GM21423 (cell line): ENCODE data around the gene SPDYE2B.
"Not testable (repeated sequence)": the region's sequence is repeated elsewhere in the genome, so short reads cannot be mapped to it uniquely, and the experiment has no call there.

Experiments used
- ATAC-seq: cut with Tn5 transposase; IDR thresholded peaks from one replicate; pipeline ENCODE4 v1.9.1; 2021; ENCODE audit warnings: mild to moderate bottlenecking, moderate library complexity; ENCODE audit not compliant: unreplicated experiment

Gene SPDYE2B

GRCh38 chr7:102638848-102639247 lies 11.3 kb upstream of the SPDYE2B start:
- ATAC-seq, result not testable (repeated sequence)

GRCh38 chr7:102642691-102643090 lies 7.4 kb upstream of the SPDYE2B start, which contains the start of gene UPK3BL1:
Gene UPK3BL1 (minus strand): TSS chr7:102642791. CDS start chr7:102642741, 50 bp downstream.
- ATAC-seq, result not testable (repeated sequence)

GRCh38 chr7:102643404-102643803 lies 6.7 kb upstream of the SPDYE2B start:
- ATAC-seq, result not testable (repeated sequence)

GRCh38 chr7:102647813-102648212 lies 2.3 kb upstream of the SPDYE2B start:
- not testable (repeated sequence) for ATAC-seq

- ATAC-seq, result not testable (repeated sequence)
These were observed 14.6 kb downstream of the SPDYE2B start for GRCh38 chr7:102664765-102665164.

- ATAC-seq, result not testable (repeated sequence)
These were observed 16.7 kb downstream of the SPDYE2B start for GRCh38 chr7:102666850-102667249.

- ATAC-seq, result not testable (repeated sequence)
These were observed 17.4 kb downstream of the SPDYE2B start for GRCh38 chr7:102667523-102667922.

GRCh38 chr7:102671166-102671955 lies 21.2 kb downstream of the SPDYE2B start, which contains the start of gene POLR2J2:
Gene POLR2J2 (minus strand): TSS chr7:102671663. CDS start chr7:102671601, 62 bp downstream.
- peak; percentile 72 for ATAC-seq

GRCh38 chr7:102671956-102672307 lies 21.8 kb downstream of the SPDYE2B start:
- ATAC-seq, result peak; percentile 30

- not testable (repeated sequence) for ATAC-seq
These were observed 23.4 kb downstream of the SPDYE2B start for GRCh38 chr7:102673447-102674067.

GRCh38 chr7:102675545-102675944 lies 25.4 kb downstream of the SPDYE2B start:
- not testable (repeated sequence) for ATAC-seq

GRCh38 chr7:102680780-102681179 lies 30.7 kb downstream of the SPDYE2B start:
- not testable (repeated sequence) for ATAC-seq

- ATAC-seq, result not testable (repeated sequence)
These were observed 32.4 kb downstream of the SPDYE2B start for GRCh38 chr7:102682560-102682959.

GRCh38 chr7:102688299-102689036 lies 38.3 kb downstream of the SPDYE2B start:
- ATAC-seq, result peak; percentile 74

GRCh38 chr7:102689436-102690282 lies 39.5 kb downstream of the SPDYE2B start:
- ATAC-seq, result peak; percentile 66

- not testable (repeated sequence) for ATAC-seq
These were observed 40.5 kb downstream of the SPDYE2B start for GRCh38 chr7:102690602-102691001.

GRCh38 chr7:102694008-102694407 lies 43.9 kb downstream of the SPDYE2B start:
- ATAC-seq, result not testable (repeated sequence)

GRCh38 chr7:102695033-102695552 lies 45.0 kb downstream of the SPDYE2B start:
- ATAC-seq, result peak; percentile 52

- not testable (repeated sequence) for ATAC-seq
These were observed 45.9 kb downstream of the SPDYE2B start for GRCh38 chr7:102696009-102696408.
